Left lung (tissue), 10 donors: ENCODE results near the gene GRWD1. TPM values are rescaled to one million over a fixed set of nuclear protein-coding genes. Genes with fewer than 3 reads are reported as not detected.

ENCODE experiments used
- ATAC-seq: fragments of 200-7000 bp; cut with Tn5 transposase; one replicate; pipeline ENCODE4 v1.9.1; 2020; ENCODE audit warnings: moderate library complexity
- DNase-seq, 4 donors: peaks; one replicate each; pipeline ENCODE4 v3.0.0-alpha.2; 2013 to 2020
- H3K27ac ChIP-seq, 2 donors: fragments of 200-600 bp; sonication (generic) in 1 of 2; one replicate each; pipeline versions ENCODE4 v1.5.0 to v1.8.0; 2020 to 2021
- H3K27me3 ChIP-seq, 2 donors: fragments of 200-600 bp; sonication (generic) in 1 of 2; one replicate each; pipeline versions ENCODE4 v1.5.0 to v1.8.0; 2020 to 2021
- H3K36me3 ChIP-seq, 2 donors: fragments of 200-600 bp; sonication (generic) in 1 of 2; one replicate each; pipeline versions ENCODE4 v1.5.0 to v1.8.0; 2020 to 2021
- H3K4me1 ChIP-seq, 2 donors: fragments of 200-600 bp; one replicate each; pipeline ENCODE4 v1.8.0; 2021
- H3K4me3 ChIP-seq, 2 donors: fragments of 200-600 bp; sonication (generic) in 1 of 2; one replicate each; pipeline versions ENCODE4 v1.5.0 to v1.8.0; 2020 to 2021; ENCODE audit warnings: mild to moderate bottlenecking in 1 of 2
- H3K9me3 ChIP-seq, 2 donors: fragments of 200-600 bp; sonication (generic) in 1 of 2; one replicate each; pipeline versions ENCODE4 v1.5.0 to v1.8.0; 2020 to 2021
- CTCF ChIP-seq, 2 donors: fragments of 200-600 bp; sonication (generic) in 1 of 2; IDR thresholded peaks; one replicate each; pipeline versions ENCODE4 v1.5.0 to v1.8.0; 2021; ENCODE audit warnings: antibody characterized with exemption in 2 of 2
- intact Hi-C, 2 donors: fragments of 100-400 bp; cut with DNase I; formaldehyde crosslinking; loops; one replicate each; pipeline versions ENCODE4 v1.11.2 to v1.14.2; 2022
- polyA plus RNA-seq, 6 donors: library from polyadenylated mRNA; unstranded; fragments of 120-200 nt; gene quantifications; one replicate each; pipeline ENCODE4 v1.2.1, GENCODE V29; 2013; ENCODE audit not compliant: insufficient read length in 6 of 6
- total RNA-seq, 2 donors: library from RNA; stranded (reverse); fragmentation: NEBNext Ultra II Directional; extraction: Animal tissue kit (Norgen Biotek cat#: 25700); gene quantifications; one replicate each; pipeline ENCODE4 v1.2.1, GENCODE V29; 2021
- donor health status: DM: no; HTN: yes; CAD: no.
- donor health status: DM: no; HTN: no; CAD: no.

The GRWD1 gene
- total and polyA plus RNA-seq, 8 donors: 18.4 to 33.8 (median 24.4) TPM

GRCh38 chr19:48450441-48450840, 4.7 kb downstream of the GRWD1 start:
- no peak for DNase-seq
- no peak for ATAC-seq
- H3K4me3 ChIP-seq: no peak overlapping the region
- no peaks in the 10 kb centered on the region for H3K27me3 ChIP-seq
- H3K9me3 ChIP-seq: no peaks in the 10 kb centered on the region
- H3K4me1 ChIP-seq: peaks cover 4 to 20% of the 10 kb centered on the region in 2 donors
- H3K27ac ChIP-seq: no peak overlapping the region
- intact Hi-C loops: no loop called here
- no peak for TF ChIP-seq CTCF (IDR thresholded peaks at IDR 0.05)
- H3K36me3 ChIP-seq: peaks cover 0 to 83% of the 10 kb centered on the region in 2 donors

GRCh38 chr19:48450863-48451262, 5.1 kb downstream of the GRWD1 start:
- no peak for TF ChIP-seq CTCF (IDR thresholded peaks at IDR 0.05)
- H3K4me3 ChIP-seq: no peak overlapping the region
- H3K36me3 ChIP-seq: peaks cover 0 to 87% of the 10 kb centered on the region in 2 donors
- intact Hi-C loops: no loop called here
- H3K27ac ChIP-seq: no peak overlapping the region
- ATAC-seq: no peak
- H3K9me3 ChIP-seq: no peaks in the 10 kb centered on the region
- peaks cover 4 to 19% of the 10 kb centered on the region in 2 donors for H3K4me1 ChIP-seq
- DNase-seq: no peak
- no peaks in the 10 kb centered on the region for H3K27me3 ChIP-seq

DNA sequence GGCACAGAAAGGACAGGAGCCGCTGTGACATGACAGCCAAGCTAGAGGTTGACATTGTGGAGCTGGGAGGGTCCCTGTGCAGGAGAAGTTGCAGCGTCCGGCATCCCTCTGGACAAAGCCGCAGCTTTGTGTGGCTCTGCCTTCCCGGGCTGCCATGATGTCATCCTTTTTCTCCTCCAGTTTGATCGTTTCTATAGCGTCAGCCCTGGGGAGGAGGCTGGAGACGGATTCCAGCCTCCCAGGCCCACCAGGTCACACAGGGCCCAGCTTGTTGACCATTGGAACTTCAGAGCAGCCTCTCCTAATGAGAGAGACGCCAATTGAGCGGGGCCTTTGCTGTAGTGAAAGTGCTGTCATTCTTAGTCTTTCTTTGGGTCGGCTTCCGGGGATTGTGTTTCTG, 5.8 kb downstream of the GRWD1 start:
- H3K9me3 ChIP-seq: no peaks in the 10 kb centered on the region
- no peaks in the 10 kb centered on the region for H3K27me3 ChIP-seq
- H3K4me3 ChIP-seq: no peak overlapping the region
- no peak for DNase-seq
- H3K27ac ChIP-seq: no peak overlapping the region
- H3K4me1 ChIP-seq: peaks cover under 1 to 15% of the 10 kb centered on the region in 2 donors
- intact Hi-C loops: no loop called here
- peaks cover 0 to 93% of the 10 kb centered on the region in 2 donors for H3K36me3 ChIP-seq
- TF ChIP-seq CTCF (IDR thresholded peaks at IDR 0.05): no peak
- no peak for ATAC-seq

- Histone ChIP-seq H3K36me3 (peaks cover 0 to 96% of the 10 kb centered on the region in 2 donors), H3K27ac (no peak overlapping the region), H3K4me1 (peaks cover 0 to 5% of the 10 kb centered on the region in 2 donors), H3K4me3 (no peak overlapping the region), H3K27me3 (no peaks in the 10 kb centered on the region), H3K9me3 (no peaks in the 10 kb centered on the region)
- intact Hi-C loops: no loop called here
- no peak for TF ChIP-seq CTCF (IDR thresholded peaks at IDR 0.05)
- DNase-seq: no peak
- no peak for ATAC-seq
Observed at GRCh38 chr19:48452289-48453190, 6.8 kb downstream of the GRWD1 start.

GRCh38 chr19:48454150-48454730, 8.5 kb downstream of the GRWD1 start:
- H3K27ac ChIP-seq: no peak overlapping the region
- peaks cover 0 to 85% of the 10 kb centered on the region in 2 donors for H3K36me3 ChIP-seq
- H3K4me1 ChIP-seq: no peaks in the 10 kb centered on the region
- DNase-seq: peak in 1 of 4 donors; percentile 74
- TF ChIP-seq CTCF (IDR thresholded peaks at IDR 0.05): no peak
- no peak overlapping the region for H3K4me3 ChIP-seq
- H3K27me3 ChIP-seq: no peaks in the 10 kb centered on the region
- no peak for ATAC-seq
- no peaks in the 10 kb centered on the region for H3K9me3 ChIP-seq
- intact Hi-C loops: no loop called here
